ENCODE data around the gene ST8SIA4.

The ST8SIA4 gene, protein sequence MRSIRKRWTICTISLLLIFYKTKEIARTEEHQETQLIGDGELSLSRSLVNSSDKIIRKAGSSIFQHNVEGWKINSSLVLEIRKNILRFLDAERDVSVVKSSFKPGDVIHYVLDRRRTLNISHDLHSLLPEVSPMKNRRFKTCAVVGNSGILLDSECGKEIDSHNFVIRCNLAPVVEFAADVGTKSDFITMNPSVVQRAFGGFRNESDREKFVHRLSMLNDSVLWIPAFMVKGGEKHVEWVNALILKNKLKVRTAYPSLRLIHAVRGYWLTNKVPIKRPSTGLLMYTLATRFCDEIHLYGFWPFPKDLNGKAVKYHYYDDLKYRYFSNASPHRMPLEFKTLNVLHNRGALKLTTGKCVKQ

GRCh38 chr5:100903039-100903887 is at the start of gene ST8SIA4:
Gene ST8SIA4 (minus strand): TSS chr5:100903282. CDS start chr5:100902955, 327 bp downstream.
- peak; percentile 86 for DNase-seq

DNA sequence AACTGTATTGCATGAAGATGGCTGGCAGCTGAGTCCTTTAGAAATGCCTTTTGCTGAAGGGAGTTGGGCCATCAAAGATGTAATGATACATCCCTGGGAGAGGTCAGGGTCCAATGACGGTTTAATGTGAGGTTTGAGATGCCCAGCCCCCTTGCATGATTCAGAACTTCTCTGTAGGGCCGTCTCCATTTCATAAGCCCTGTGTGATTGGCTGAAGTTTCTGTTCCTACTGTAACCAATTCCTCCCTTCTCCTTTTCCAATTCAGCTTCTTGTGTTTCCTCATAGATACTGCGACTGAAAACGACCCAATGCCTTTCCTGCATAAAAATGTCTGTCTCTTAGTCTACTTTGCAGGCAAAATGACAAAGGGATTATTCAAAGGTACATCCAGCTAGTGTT is 47.9 kb upstream of the ST8SIA4 start:
- no peak for DNase-seq

DNA sequence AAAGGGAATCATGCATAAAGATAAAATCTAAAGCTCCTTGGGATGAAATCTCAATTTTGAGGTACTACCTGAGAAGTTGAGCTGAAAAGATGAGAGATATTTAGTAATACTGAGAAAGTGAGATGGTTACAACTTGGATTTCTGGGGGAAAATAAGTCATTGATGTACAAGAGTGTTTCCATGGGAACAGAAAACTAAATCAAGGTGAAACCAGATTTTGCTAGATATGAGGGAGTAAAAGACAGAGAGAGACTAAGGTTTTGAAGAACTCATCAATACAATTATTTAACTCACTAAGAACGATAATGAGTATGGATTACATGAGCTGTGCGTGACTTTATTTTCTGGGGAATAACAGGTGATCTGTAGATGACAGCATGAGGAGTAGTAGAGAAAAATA is 10.2 kb upstream of the ST8SIA4 start:
- no peak for DNase-seq

- DNase-seq, result no peak
These were observed 6.0 kb upstream of the ST8SIA4 start for GRCh38 chr5:100909034-100909433.

GRCh38 chr5:100905259-100905914 is 2.3 kb upstream of the ST8SIA4 start:
- peak; percentile 8 for DNase-seq

DNA sequence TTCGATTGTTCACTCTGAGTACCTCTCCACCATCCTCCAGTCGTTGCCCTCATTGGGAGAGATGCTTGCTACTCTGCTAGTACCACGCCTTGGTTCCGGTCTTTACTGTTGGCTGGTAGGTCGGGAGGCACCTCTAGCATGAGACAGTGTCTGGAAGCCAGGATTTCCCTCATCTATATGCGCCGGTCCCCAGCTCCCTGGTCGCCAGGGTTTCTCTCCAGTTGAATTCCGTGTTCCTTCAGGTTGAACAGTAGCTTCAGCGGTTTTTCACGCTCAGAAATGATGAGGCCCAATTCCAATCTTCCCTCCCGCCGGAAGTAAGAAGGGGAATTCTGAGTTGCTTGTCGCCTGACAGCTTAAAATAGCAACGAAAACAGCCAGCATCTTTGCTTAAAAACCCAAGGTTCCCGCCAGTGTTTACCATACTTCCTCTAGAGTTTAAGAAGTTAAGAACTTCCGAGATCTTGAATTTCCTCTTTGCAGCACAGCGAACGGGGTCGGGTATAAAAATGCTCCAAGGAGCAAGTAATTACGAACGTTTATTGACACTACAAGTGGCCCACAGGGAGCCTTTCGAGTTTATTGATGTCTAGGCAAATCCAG is 1.3 kb upstream of the ST8SIA4 start:
- DNase-seq, result peak; percentile 39

- peak; percentile 20 for DNase-seq
These were observed 543 bp downstream of the ST8SIA4 start for GRCh38 chr5:100902440-100903038.

GRCh38 chr5:100901821-100902341 is 1.2 kb downstream of the ST8SIA4 start:
- peak; percentile 52 for DNase-seq

GRCh38 chr5:100900796-100901781 is 2.0 kb downstream of the ST8SIA4 start:
- peak; percentile 84 for DNase-seq

DNA sequence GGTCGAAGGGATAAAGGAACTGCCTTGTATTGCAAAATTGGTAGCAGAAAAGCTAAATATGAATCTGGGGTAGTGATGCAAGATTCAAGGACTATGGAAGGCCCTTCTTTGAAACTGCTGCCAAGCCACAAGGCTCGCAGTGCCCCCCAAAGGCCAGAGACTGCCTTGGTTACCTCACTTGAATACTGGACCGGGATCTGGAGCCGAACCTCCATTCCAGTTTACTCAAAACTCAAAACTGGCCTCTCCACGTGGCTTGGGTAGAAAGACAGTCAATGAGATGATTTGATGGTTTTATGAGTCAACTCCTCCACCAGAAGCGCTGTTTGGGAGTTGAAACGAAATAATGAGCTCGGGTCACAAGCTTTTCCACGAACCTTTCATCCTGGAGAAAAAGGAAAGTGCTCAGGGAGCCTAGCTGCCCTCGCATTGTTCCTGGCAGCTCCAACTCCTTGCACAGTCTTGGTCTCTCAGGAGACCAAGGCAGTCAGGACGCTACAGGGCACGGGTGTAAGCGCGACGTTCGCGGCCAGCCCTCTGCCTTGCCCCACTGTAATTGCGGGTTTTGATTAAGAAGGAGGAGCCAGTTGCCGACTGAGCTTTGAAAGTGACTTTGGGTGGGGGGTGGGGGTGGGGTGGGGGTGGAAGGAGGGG is 2.8 kb downstream of the ST8SIA4 start:
- DNase-seq, result no peak

DNA sequence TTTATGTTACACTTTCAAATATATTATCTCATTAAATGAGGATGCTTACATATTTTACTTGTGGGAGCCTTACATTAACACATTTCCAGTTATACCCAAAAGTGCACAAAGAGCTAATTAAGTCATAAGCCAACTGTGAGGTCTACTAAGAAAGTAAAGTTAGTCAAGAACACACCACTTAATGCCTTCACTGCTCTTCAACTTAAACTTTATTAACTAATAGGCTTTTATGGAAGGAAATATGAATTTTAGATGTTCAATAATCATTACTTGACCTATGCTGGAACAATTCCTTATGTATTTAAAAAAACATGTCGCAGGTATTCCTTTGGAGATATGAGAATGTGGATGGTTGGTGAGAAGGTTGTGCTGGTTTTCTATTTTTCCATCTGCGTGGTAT is 3.4 kb downstream of the ST8SIA4 start:
- no peak for DNase-seq

DNA sequence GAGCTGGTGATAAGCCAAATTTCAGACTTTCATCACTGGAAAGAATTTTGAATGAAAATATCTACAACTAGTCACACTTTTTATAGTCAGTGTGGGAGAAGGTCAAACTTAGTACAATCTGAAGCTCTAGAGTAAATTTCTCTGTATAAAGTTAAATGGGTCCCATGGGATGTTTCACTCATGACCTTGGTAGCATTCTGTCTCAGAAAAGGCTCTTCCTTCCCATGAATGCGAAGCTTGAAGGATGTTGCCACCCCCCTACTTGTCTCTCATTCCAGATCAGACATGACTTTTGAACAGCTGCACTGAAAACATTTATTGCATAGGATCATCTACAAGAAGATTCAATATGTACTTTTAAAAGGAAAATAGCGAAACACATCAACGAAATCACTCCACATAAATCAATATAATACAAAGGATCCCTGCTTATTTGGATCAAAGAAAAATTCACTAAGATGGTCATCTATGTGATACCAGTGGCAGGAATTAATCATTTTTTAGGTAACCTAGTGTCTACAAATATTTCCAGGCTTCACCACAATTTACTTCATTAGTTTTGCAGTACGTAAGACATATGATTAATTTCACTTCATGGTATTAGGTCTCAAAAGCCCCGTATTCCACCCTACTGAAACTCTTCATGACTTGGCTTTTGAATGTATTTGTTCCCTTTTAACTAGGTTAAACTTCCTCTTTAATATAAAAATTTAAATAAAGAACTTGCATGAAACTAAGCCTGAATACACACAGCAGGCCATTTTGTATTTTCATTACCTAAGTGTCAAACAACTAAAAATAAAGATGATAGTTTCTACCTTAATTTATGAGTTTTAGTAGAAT is 4.4 kb downstream of the ST8SIA4 start:
- DNase-seq, result no peak

- no peak for DNase-seq
These were observed 7.0 kb downstream of the ST8SIA4 start for GRCh38 chr5:100896054-100896453.

- DNase-seq, result no peak
These were observed 12.5 kb downstream of the ST8SIA4 start for GRCh38 chr5:100890461-100891008.

DNA sequence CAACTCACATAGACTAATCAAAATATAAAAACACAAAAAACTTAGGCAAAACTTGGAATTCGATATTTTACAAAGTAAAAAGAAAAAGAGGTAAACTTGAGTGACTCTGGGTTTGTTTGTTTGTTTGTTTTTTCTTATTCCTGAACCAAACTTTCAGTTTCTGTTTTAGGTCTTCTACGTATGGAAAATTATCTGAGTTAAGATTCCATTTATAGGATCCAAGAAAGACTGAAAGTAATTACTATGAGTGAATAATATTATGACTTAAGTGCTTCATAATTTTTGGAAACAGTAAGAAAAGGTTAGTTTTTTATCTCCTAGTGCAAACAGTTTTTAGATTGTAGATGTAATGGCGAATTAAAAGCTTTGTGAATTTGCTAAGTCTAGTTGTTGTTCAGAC is 13.2 kb downstream of the ST8SIA4 start:
- DNase-seq, result no peak

GRCh38 chr5:100889165-100889743 is 13.8 kb downstream of the ST8SIA4 start:
- no peak for DNase-seq

DNA sequence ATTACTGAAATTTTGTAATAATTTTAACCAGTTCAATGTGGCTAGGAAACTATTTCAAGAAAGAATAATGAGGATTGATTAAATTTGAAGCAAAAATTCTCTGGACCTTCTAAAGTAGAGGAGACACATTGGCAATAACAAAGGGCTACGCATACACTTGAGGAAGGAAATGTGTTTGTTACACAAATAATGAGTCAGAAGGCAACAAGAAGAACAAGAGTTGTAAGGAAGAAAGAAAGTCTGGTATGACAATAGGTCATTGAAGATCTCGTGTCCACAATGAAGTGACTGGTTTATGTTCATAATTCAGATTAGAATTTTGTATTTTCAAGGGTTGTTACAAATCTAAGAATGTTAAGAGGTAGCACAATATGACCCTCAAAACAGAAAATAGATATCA is 25.8 kb downstream of the ST8SIA4 start:
- no peak for DNase-seq

DNA sequence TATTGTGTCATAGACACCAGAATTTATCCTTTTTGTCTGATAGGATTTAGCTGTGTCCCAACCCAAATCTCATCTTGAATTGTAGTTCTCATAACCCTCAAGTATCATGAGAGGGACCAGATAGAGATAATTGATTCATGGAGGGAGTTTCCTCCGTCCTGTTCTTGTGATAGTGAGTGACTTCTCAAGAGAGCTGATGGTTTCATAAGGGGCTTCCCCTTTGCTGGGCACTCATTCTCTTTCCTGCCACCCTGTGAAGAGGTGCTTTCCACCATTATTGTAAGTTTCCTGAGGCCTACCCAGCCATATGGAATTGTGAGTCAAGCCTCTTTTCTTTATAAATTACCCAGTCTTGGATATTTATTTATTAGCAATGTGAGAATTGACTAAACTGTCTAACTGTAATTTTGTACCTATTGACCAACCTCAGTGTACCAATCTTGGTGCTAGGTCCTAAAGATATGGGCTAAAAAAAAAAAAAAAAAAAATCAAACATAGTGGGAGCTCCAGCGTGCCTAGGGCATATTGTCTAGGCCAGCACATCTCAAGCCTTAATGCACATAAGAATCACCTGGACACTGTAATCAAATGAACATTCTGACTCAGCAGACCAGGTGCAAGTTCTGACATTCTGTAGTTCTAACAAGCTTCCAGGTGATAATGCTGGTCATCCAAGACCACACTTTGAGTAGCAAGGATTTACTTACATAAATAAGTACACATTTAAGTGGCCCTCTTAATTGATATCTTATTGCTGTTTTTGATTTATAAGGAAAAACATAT is 30.5 kb downstream of the ST8SIA4 start:
- DNase-seq, result no peak
